Measurements from ENCODE around the gene HECTD1.

The HECTD1 gene

DNA sequence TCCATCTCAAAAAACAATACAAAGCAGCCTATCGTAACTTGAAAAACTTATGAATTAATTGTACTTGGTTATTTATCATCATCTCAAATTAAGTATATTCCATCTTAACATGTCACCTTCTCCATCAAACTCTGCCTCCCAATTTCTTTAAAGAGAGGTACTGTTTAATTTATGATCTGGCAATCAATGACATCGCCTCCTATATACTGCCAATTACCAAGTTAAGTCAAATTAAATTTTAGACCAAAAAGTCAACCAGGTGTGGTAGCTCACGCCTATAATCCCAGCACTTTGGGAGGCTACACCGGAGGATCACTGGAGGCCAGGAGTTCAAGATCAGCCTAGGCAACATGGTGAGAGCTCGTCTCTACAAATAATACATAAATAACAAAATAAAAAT, 37.7 kb downstream of the HECTD1 start:
- FAIRE-seq: no peak
- no peak for DNase-seq (ENCODE audit: insufficient read length, low spot score)
- no peak for TF ChIP-seq POLR2A (IDR thresholded peaks at IDR 0.05; ENCODE audit: low read depth, low read length)

DNA sequence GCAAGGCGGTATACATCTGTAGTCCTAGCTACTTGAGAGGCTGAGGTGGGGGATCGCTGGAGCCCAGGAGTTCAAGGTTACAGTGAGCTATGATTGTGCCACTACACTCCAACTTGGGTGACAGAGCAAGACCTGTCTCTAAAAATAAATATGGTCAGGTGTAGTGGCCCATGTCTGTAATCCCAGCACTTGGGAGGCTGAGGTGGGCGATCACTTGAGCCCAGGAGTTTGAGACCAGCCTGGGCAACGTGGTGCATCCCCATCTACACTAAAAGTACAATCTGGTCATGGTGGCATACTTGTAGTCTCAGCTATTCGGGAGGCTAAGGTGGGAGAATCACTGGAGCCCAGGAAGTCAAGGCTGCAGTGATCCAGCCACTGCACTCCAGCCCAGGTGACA, 40.6 kb downstream of the HECTD1 start:
- TF ChIP-seq POLR2A (IDR thresholded peaks at IDR 0.05; ENCODE audit: low read depth, low read length): no peak
- FAIRE-seq: no peak
- DNase-seq (ENCODE audit: insufficient read length, low spot score): no peak

DNA sequence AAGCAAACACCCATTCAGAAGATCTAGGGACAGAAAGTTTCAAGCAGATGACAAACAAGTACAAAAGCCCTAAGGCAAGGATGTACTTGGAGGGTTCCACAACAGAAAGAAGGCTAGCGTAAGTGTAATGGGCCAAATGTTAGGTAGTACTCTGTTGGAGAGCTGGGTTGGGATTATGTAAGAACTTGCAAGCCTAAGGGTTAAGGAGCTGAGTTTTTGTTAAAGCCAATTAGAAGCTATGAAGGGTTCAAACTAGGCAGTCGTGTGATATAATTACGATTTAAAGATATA, 41.4 kb downstream of the HECTD1 start:
- FAIRE-seq: no peak
- no peak for DNase-seq (ENCODE audit: insufficient read length, low spot score)
- no peak for TF ChIP-seq POLR2A (IDR thresholded peaks at IDR 0.05; ENCODE audit: low read depth, low read length)

DNA sequence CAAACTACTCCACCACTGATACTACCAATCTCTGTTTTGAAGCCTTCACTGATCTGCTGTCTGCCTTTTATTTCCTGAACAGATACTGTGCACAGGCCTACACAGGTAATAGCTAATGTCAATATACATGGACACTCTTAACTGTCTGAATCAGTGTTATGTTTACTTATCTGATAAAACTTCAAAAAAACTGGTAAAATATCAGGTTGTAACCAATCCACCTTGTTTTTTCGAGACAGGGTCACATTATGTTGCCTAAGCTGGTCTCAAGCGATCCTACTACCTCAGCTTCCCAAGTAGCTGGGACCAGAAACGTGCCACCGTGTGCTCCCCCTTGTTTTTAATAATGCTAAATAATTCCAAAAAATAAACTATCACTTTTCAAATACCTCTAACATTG, 43.5 kb downstream of the HECTD1 start:
- no peak for TF ChIP-seq POLR2A (IDR thresholded peaks at IDR 0.05; ENCODE audit: low read depth, low read length)
- DNase-seq (ENCODE audit: insufficient read length, low spot score) (no peak), FAIRE-seq (no peak)

DNA sequence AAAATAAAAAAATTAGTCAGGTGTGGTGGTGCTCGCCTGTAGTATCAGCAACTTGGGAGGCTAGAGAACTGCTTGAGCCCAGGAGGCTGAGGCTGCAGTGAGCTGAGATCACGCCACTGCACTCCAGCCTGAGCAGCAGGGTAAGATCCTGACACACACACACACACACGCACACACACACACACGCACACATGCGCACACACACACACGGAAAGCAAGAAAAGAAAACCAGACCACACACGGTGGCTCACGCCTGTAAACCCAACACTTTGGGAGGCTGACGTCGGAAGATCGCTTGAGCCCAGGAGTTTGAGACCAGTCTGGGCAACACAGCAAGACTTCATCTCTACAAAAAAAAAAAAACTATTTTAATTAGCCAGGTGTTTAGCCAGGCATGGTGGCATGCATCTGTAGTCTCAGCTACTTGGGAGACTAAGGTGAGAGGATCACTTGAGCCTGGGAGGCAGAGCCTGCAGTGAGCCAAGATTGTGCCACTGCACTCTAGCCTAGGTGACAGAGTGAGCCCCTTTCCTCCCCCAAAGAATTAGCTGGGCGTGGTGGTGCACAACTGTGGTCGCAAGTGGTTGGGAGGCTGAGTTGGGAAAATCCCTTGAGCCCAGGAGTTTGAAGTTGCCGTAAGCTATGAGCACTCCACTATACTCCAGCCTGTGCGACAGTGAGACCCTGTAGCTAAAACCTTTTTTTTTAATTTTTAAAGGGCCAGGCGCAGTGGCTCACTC, 44.5 kb downstream of the HECTD1 start:
- DNase-seq (ENCODE audit: insufficient read length, low spot score) (no peak), FAIRE-seq (no peak)
- TF ChIP-seq POLR2A (IDR thresholded peaks at IDR 0.05; ENCODE audit: low read depth, low read length): no peak

DNA sequence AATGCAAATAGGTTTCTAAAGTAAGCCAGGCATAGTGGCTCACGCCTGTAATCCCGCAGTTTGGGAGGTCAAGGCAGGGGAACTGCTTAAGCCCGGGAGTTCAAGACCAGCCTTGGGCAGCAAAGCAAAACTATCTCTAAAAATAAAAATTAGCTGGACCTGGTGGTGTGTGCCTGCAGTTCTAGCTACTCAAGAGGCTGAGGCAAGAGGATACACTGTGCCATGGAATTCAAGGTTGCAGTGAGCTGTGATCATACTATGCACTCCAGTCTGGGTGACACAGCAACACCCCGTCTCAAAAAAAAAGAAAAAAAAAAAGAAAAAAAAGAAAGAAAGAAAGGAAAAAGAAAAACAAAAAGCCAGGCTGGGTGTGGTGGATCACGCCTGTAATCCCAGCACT, 46.3 kb downstream of the HECTD1 start:
- DNase-seq (ENCODE audit: insufficient read length, low spot score) (no peak), FAIRE-seq (no peak)
- TF ChIP-seq POLR2A (IDR thresholded peaks at IDR 0.05; ENCODE audit: low read depth, low read length): no peak

DNA sequence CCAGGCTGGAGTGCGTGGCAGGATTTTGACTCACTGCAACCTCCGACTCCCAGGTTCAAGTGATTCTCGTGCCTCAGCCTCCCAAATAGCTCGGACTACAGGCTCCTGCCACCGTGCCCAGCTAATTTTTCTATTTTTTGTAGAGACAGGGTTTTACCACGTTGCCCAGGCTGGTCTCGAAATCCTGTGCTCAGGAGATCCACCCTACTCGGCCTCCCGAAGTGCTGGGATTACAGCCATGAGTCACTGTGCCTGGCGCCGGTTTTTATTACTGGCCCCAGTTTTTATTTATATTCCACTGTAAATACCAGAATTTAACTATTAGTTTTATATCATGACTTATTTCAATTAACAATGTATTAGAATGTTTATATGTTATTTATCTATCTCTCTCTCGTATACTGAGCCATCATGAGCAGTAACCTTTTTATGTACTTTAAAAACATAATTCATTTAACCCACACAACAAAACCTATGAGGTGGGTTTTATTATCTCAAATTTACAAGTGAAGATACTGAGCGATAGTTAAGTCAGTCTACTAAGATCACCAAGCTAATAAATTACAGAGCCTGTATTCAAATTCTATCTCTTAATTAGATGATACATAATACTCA, 47.8 kb downstream of the HECTD1 start:
- no peak for FAIRE-seq
- no peak for TF ChIP-seq POLR2A (IDR thresholded peaks at IDR 0.05; ENCODE audit: low read depth, low read length)
- no peak for DNase-seq (ENCODE audit: insufficient read length, low spot score)

DNA sequence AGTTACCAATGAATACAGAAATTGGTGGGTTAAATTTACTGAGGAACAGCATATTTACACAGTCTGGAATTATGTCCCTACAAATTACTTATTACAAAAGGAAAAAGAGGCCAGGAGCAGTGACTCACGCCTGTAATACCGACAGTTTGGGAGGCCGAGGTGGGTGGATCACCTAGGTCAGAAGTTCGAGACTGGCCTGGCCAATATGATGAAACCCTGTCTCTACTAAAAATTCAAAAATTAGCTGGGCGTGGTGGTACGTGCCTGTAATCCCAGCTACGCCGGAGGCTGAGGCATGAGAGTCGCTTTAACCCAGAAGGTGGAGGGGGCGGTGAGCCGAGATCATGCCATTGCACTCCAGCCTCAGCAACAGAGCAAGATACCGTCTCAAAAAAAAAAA, 52.6 kb downstream of the HECTD1 start:
- TF ChIP-seq POLR2A (IDR thresholded peaks at IDR 0.05; ENCODE audit: low read depth, low read length): no peak
- FAIRE-seq: no peak
- no peak for DNase-seq (ENCODE audit: insufficient read length, low spot score)

DNA sequence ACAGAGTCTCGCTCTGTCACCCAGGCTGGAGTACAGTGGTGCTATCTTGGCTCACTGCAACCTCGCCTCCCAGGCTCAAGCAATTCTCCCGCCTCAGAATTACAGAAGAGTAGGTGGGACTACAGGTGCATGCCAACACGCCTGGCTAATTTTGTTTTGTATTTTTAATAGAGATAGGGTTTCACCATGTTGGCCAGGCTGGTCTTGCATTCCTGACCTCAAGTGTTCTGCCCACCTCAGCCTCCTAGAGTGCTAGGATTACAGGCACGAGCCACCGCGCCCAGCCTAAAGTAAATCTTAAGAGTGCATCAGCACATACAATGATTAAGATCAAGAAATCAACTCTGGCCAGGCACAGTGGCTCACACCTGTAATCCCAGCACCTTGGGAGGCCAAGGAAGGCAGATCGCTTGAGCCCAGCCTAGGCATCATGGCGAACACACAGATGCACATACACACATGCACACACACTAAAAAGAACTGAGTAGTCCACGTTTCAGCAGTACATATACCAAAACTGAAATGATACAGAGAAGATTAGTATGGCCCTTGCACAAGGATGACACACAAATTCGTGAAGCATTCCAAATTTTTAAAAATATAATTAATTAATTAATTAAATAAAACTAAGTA, 65.0 kb downstream of the HECTD1 start:
- FAIRE-seq (no peak), DNase-seq (ENCODE audit: insufficient read length, low spot score) (no peak)
- TF ChIP-seq POLR2A (IDR thresholded peaks at IDR 0.05; ENCODE audit: low read depth, low read length): no peak

DNA sequence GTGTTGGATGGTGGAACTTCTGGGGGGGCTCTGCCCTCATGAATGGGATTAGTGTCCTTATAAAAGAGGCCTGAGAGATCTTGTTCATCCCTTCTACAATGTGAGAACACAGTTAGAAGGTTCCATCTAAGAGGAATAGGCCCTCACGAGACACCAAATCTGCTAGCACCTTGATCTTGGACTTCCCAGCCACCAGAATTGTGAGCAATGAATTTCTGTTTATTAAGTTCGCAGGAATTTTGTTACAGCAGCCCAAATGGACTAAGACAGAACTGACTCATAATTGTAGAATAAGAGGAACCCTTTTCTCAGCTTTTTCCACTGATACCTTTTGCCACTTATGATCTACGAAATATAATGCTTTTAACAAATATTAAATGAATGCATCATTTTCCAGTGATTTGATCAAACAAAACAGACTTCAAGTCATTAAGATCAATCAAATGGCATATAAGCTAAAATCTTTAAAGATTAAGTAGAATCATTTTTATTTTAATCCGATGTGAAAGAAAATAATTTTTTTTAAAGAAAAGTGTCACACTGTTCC, 68.2 kb downstream of the HECTD1 start:
- DNase-seq (ENCODE audit: insufficient read length, low spot score) (no peak), FAIRE-seq (no peak)
- TF ChIP-seq POLR2A (IDR thresholded peaks at IDR 0.05; ENCODE audit: low read depth, low read length): no peak

DNA sequence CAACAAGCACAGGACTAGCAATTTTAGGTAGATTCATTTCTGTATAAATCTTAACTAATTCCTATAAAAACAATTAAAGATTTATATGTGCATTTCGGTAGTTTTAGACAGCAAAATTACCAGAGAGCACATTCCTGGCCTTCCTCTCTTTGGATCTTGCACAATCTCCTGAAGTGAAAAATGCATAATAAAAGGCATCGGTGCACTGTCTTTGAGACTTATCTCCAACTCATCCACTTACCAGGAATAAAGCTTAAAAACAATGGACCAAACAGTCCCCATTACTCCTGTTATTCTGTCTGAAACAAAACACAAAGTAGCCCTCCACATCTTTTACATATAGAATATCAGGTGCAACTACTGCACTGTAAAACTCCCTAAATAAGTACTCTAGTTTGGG, 69.3 kb downstream of the HECTD1 start:
- no peak for TF ChIP-seq POLR2A (IDR thresholded peaks at IDR 0.05; ENCODE audit: low read depth, low read length)
- FAIRE-seq: no peak
- DNase-seq (ENCODE audit: insufficient read length, low spot score): no peak

DNA sequence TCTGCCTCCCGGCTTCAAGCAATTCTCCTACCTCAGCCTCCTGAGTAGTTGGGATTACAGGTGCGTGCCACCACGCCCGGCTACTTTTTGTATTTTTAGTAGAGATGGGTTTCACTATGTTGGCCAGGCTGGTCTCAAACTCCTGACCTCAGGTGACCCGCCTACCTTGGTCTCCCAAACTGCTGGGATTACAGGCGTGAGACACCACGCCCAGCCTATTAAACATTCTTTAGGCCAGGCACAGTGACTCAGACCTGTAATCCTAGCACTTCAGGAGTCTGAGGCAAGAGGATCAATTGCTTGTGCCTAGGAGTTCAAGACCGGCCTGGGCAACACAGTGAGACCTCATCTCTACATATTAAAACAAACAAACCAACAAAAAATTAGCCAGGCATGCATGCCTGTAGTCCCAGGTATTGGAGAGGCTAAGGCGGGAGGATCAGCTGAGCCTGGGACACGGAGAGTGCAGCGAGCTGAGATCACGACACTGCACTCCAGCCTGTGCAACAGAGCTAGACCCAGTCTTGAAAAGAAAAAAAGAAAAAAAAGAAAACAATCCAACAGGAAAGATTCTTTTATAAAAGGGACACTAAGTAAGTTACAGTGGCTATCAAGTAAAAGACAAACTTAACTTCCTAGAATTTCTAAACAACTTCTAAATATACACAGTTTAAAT, 70.2 kb downstream of the HECTD1 start:
- TF ChIP-seq POLR2A (IDR thresholded peaks at IDR 0.05; ENCODE audit: low read depth, low read length): no peak
- DNase-seq (ENCODE audit: insufficient read length, low spot score): no peak
- no peak for FAIRE-seq

DNA sequence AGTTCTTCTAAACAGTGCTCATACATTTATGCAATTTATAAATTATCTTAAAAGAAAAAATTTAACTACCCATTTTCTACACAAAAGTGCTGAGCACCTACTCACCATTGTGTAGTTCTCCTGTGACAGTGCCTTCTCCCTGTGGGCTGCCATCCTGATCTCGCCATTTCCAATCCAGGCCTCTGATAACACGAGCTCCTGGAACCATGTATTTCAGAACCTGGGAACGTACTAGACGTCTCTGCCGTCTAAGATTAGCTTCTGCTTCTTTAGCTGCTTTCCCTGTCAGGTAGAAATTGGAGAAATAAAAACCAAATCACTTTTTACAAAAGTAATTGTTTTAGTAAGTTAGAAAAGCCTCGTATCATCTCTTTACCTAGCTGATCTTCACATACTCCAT, 74.5 kb downstream of the HECTD1 start:
- FAIRE-seq (no peak), DNase-seq (ENCODE audit: insufficient read length, low spot score) (no peak)
- no peak for TF ChIP-seq POLR2A (IDR thresholded peaks at IDR 0.05; ENCODE audit: low read depth, low read length)

Data from H54 (cell line).